Chondrocyte (in vitro differentiated cells): ENCODE data around the gene CAD. TPM values are rescaled to one million over a fixed set of nuclear protein-coding genes. Genes with fewer than 3 reads are reported as not detected.

Experiments used
- DNase-seq: peaks from one replicate; pipeline ENCODE4 v3.0.0; 2021; ENCODE audit warnings: mixed read lengths, low spot score
- H3K27ac Mint-ChIP-seq: one replicate; pipeline ENCODE4 v1.8.0; 2021; ENCODE audit warnings: mild to moderate bottlenecking, moderate library complexity, mixed read lengths; ENCODE audit not compliant: unreplicated experiment
- H3K27me3 Mint-ChIP-seq: 2 replicates; pipeline ENCODE4 v1.8.0; 2021; ENCODE audit warnings: low read depth, mixed read lengths
- H3K36me3 Mint-ChIP-seq: 2 replicates; pipeline ENCODE4 v1.8.0; 2021; ENCODE audit warnings: low read depth, mixed read lengths
- H3K4me1 Mint-ChIP-seq: 2 replicates; pipeline ENCODE4 v1.8.0; 2021; ENCODE audit warnings: low read depth, mild to moderate bottlenecking, mixed read lengths
- H3K4me3 Mint-ChIP-seq: one replicate; pipeline ENCODE4 v1.8.0; 2021; ENCODE audit warnings: mild to moderate bottlenecking, moderate library complexity, mixed read lengths; ENCODE audit not compliant: unreplicated experiment
- H3K9me3 Mint-ChIP-seq: 2 replicates; pipeline ENCODE4 v1.8.0; 2021; ENCODE audit warnings: low read depth, mixed read lengths
- CTCF ChIP-seq: fragments of 200-600 bp; sonication (generic); IDR thresholded peaks from 2 replicates; pipeline ENCODE4 v1.5.0; 2021; ENCODE audit warnings: antibody characterized with exemption, mild to moderate bottlenecking, moderate library complexity
- total RNA-seq: library from RNA; stranded (reverse); gene quantifications from 3 replicates; pipeline ENCODE4 v1.2.1, GENCODE V29; 2021

CAD gene
- total RNA-seq, 1 donor from 2014 or later, result 55.0 TPM

GRCh38 chr2:27185331-27186026 is 31.7 kb upstream of the CAD start:
- Mint-ChIP-seq H3K36me3 (no peaks in the 10 kb centered on the region), H3K9me3 (no peaks in the 10 kb centered on the region), H3K27ac (peak overlapping the region; percentile 82), H3K27me3 (peaks cover 2% of the 10 kb centered on the region), H3K4me3 (no peak overlapping the region), H3K4me1 (peaks cover 13% of the 10 kb centered on the region)
- no peak for DNase-seq
- TF ChIP-seq CTCF, result no peak

- H3K36me3 Mint-ChIP-seq, result no peaks in the 10 kb centered on the region
- no peak for DNase-seq
- no peak for TF ChIP-seq CTCF
- no peaks in the 10 kb centered on the region for H3K9me3 Mint-ChIP-seq
- no peak overlapping the region for H3K27ac Mint-ChIP-seq
- peaks cover 10% of the 10 kb centered on the region for H3K4me1 Mint-ChIP-seq
- no peak overlapping the region for H3K4me3 Mint-ChIP-seq
- peaks cover 2% of the 10 kb centered on the region for H3K27me3 Mint-ChIP-seq
These were observed 30.4 kb upstream of the CAD start for GRCh38 chr2:27186613-27187345.

GRCh38 chr2:27189989-27190388 is 27.2 kb upstream of the CAD start:
- Mint-ChIP-seq H3K4me1 (peaks cover 9% of the 10 kb centered on the region), H3K27ac (no peak overlapping the region), H3K9me3 (no peaks in the 10 kb centered on the region), H3K4me3 (no peak overlapping the region), H3K27me3 (peaks cover 4% of the 10 kb centered on the region), H3K36me3 (no peaks in the 10 kb centered on the region)
- DNase-seq, result no peak
- TF ChIP-seq CTCF, result no peak

GRCh38 chr2:27191070-27191829 is 25.9 kb upstream of the CAD start:
- Mint-ChIP-seq H3K9me3 (no peaks in the 10 kb centered on the region), H3K36me3 (no peaks in the 10 kb centered on the region), H3K27me3 (peaks cover 4% of the 10 kb centered on the region), H3K27ac (no peak overlapping the region), H3K4me1 (no peaks in the 10 kb centered on the region), H3K4me3 (no peak overlapping the region)
- peak; percentile 83 for TF ChIP-seq CTCF
- no peak for DNase-seq
